ENCODE data around the gene UNC5A.

Gene UNC5A

GRCh38 chr5:176881021-176881749 is 70.8 kb downstream of the UNC5A start:
- no peak for TF ChIP-seq REST (IDR thresholded peaks at IDR 0.05; ENCODE audit: low read depth)
- no peak for TF ChIP-seq EP300 (IDR thresholded peaks at IDR 0.05; ENCODE audit: borderline replicate concordance)
- no peak for TF ChIP-seq ZBTB7A (IDR thresholded peaks at IDR 0.05; ENCODE audit: low read depth)
- TF ChIP-seq RAD21 (IDR thresholded peaks at IDR 0.05; ENCODE audit: low read depth): no peak
- TF ChIP-seq CEBPB (IDR thresholded peaks at IDR 0.05): no peak
- TF ChIP-seq EGR1 (IDR thresholded peaks at IDR 0.05): no peak
- TF ChIP-seq TAF1 (IDR thresholded peaks at IDR 0.05; ENCODE audit: low read depth): no peak
- no peak for TF ChIP-seq NFIC (IDR thresholded peaks at IDR 0.05)
- no peak for TF ChIP-seq TCF12 (IDR thresholded peaks at IDR 0.05; ENCODE audit: low read depth)
- TF ChIP-seq MAX (IDR thresholded peaks at IDR 0.05): no peak
- TF ChIP-seq YY1 (IDR thresholded peaks at IDR 0.05; ENCODE audit: low read depth): no peak
- TF ChIP-seq TEAD4 (IDR thresholded peaks at IDR 0.05): no peak
- TF ChIP-seq USF1 (IDR thresholded peaks at IDR 0.05): no peak
- TF ChIP-seq CREB1 (IDR thresholded peaks at IDR 0.05; ENCODE audit: low read depth): no peak
- no peak for TF ChIP-seq FOXM1 (IDR thresholded peaks at IDR 0.05; ENCODE audit: borderline replicate concordance, low read depth)

- TF ChIP-seq USF1 (IDR thresholded peaks at IDR 0.05): no peak
- no peak for TF ChIP-seq CEBPB (IDR thresholded peaks at IDR 0.05)
- TF ChIP-seq YY1 (IDR thresholded peaks at IDR 0.05; ENCODE audit: low read depth): no peak
- TF ChIP-seq ZBTB7A (IDR thresholded peaks at IDR 0.05; ENCODE audit: low read depth): no peak
- no peak for TF ChIP-seq NFIC (IDR thresholded peaks at IDR 0.05)
- no peak for TF ChIP-seq TCF12 (IDR thresholded peaks at IDR 0.05; ENCODE audit: low read depth)
- no peak for TF ChIP-seq MAX (IDR thresholded peaks at IDR 0.05)
- TF ChIP-seq EGR1 (IDR thresholded peaks at IDR 0.05): no peak
- TF ChIP-seq EP300 (IDR thresholded peaks at IDR 0.05; ENCODE audit: borderline replicate concordance): no peak
- no peak for TF ChIP-seq RAD21 (IDR thresholded peaks at IDR 0.05; ENCODE audit: low read depth)
- TF ChIP-seq CREB1 (IDR thresholded peaks at IDR 0.05; ENCODE audit: low read depth): no peak
- no peak for TF ChIP-seq REST (IDR thresholded peaks at IDR 0.05; ENCODE audit: low read depth)
- TF ChIP-seq TAF1 (IDR thresholded peaks at IDR 0.05; ENCODE audit: low read depth): no peak
- TF ChIP-seq FOXM1 (IDR thresholded peaks at IDR 0.05; ENCODE audit: borderline replicate concordance, low read depth): no peak
- TF ChIP-seq TEAD4 (IDR thresholded peaks at IDR 0.05): no peak
Measured at GRCh38 chr5:176881816-176882566, 71.6 kb downstream of the UNC5A start.

GRCh38 chr5:176882567-176882903 is 72.2 kb downstream of the UNC5A start:
- TF ChIP-seq EP300 (IDR thresholded peaks at IDR 0.05; ENCODE audit: borderline replicate concordance) (no peak), TAF1 (IDR thresholded peaks at IDR 0.05; ENCODE audit: low read depth) (no peak), TCF12 (IDR thresholded peaks at IDR 0.05; ENCODE audit: low read depth) (no peak), FOXM1 (IDR thresholded peaks at IDR 0.05; ENCODE audit: borderline replicate concordance, low read depth) (no peak), USF1 (IDR thresholded peaks at IDR 0.05) (no peak), NFIC (IDR thresholded peaks at IDR 0.05) (no peak), ZBTB7A (IDR thresholded peaks at IDR 0.05; ENCODE audit: low read depth) (no peak), TEAD4 (IDR thresholded peaks at IDR 0.05) (no peak), MAX (IDR thresholded peaks at IDR 0.05) (no peak), EGR1 (IDR thresholded peaks at IDR 0.05) (no peak), YY1 (IDR thresholded peaks at IDR 0.05; ENCODE audit: low read depth) (no peak), REST (IDR thresholded peaks at IDR 0.05; ENCODE audit: low read depth) (no peak), CREB1 (IDR thresholded peaks at IDR 0.05; ENCODE audit: low read depth) (no peak)

All from Ishikawa (cell line).